HG03571 (cell line): ENCODE data around the gene CACNA2D3.

Experiments
- ATAC-seq: cut with Tn5 transposase; IDR thresholded peaks from one replicate; pipeline ENCODE4 v1.9.1; 2021; ENCODE audit not compliant: unreplicated experiment

CACNA2D3 gene

DNA sequence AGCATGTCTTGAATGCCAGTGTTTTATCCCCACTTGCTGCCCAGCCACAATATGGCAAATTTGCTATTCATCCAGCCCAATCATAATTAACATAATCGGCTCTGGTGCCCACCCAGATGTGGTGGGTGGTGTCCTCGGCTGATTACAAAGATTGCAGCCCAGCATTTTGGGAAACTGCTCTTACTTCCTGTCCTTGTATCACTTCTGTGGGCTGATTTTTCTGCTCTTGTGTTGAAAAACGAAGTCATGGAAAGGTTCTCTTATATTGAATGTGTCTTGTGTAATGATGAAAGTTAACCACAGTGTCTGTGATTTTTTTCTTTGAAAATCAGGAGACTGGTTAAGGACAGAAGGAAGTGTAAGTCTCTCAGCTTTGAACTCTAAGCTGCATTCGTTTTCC is 141.7 kb downstream of the CACNA2D3 start:
- no peak for ATAC-seq

DNA sequence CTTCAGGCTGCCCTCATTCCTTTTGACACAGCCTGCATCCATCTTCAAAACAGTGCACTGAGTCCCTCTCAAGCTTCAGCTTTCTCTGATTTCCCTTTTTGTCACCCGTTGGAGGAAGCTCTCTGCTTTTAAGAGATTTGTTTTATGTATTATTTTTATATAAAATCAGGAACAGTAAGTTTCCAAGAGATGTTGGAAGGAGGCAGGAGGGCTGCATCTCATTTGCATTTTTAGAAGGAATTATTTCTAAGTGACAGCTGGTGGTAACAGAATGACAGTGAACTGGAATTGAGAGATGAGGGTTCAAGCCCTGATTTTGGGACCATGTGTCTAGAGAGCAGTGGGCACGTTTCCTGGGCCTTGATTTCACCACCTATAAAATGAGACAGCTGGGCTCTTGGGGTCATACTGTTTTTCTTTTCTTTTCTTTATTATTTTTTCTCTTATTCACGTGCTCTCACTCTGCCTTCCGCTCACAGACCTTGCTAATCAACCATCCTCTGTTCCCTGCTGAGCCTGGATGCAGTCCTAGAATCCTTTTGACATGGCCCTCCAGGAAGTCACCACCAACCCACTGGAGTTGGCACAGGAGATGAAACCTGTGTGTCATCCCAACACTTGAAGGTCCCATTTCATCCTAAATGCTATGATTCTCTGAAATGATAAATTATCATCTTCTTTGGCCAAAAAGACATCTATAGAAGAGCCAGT is 148.6 kb downstream of the CACNA2D3 start:
- no peak for ATAC-seq

GRCh38 chr3:54273791-54274190 is 151.4 kb downstream of the CACNA2D3 start:
- ATAC-seq, result no peak

DNA sequence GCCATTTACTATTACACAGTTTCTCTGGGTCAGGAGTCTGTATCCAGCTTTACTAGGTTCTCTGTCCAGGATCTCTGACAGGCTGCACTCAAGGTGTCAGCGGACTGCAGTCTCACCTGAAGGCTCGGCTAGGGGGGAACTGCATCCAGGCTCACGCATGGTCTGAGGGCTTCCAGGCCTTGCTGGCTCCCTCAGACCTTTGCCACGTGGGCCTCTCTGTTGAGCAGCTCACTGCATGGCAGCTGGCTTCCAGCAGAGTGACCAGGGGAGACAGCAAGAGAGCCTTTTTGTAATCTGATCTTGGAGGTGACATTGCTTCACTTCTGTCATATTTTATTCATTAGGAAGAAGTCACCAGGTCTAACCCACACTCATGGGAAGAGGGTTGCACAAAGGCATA is 152.3 kb downstream of the CACNA2D3 start:
- no peak for ATAC-seq

GRCh38 chr3:54279005-54279583 is 156.7 kb downstream of the CACNA2D3 start:
- no peak for ATAC-seq

GRCh38 chr3:54283470-54283869 is 161.1 kb downstream of the CACNA2D3 start:
- ATAC-seq, result no peak

- no peak for ATAC-seq
Observed at GRCh38 chr3:54294214-54294613, 171.9 kb downstream of the CACNA2D3 start.

- no peak for ATAC-seq
Observed at GRCh38 chr3:54296531-54296930, 174.2 kb downstream of the CACNA2D3 start.

DNA sequence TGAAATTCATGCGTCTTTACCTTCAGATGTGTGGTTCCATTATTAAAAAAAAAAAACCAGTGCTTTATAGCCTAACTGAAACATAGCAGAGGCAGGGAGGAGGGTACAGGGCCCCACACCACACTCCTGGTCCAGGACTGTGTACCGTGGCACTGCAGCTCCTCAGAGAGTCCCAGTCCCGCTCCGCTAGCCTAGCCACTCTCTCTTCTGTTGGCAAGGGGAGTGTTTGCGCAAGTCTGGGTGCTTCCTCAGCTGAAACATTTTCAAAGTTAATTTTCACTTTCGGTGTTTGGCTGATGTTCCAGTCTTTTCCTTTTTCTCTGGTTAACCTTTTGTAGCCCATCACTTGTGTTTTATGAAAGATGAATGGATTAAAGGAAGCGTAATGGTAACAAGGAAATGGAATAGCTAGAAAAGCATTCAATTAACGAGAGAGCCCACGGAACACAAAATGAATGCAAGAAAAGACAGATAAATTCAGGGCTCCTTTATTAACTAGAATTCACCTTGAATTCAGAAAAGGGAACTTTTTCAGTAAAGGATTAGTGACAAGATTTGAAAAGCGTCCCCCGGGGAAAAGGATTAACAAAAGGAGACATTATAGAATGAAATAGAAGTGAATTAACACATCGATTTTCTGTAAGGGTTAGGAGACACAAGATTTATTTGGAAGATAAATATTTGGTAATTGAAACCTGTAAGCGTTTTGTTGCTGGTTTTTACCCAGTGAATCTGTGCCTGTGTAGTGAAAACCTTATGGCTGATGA is 177.0 kb downstream of the CACNA2D3 start:
- ATAC-seq, result no peak

DNA sequence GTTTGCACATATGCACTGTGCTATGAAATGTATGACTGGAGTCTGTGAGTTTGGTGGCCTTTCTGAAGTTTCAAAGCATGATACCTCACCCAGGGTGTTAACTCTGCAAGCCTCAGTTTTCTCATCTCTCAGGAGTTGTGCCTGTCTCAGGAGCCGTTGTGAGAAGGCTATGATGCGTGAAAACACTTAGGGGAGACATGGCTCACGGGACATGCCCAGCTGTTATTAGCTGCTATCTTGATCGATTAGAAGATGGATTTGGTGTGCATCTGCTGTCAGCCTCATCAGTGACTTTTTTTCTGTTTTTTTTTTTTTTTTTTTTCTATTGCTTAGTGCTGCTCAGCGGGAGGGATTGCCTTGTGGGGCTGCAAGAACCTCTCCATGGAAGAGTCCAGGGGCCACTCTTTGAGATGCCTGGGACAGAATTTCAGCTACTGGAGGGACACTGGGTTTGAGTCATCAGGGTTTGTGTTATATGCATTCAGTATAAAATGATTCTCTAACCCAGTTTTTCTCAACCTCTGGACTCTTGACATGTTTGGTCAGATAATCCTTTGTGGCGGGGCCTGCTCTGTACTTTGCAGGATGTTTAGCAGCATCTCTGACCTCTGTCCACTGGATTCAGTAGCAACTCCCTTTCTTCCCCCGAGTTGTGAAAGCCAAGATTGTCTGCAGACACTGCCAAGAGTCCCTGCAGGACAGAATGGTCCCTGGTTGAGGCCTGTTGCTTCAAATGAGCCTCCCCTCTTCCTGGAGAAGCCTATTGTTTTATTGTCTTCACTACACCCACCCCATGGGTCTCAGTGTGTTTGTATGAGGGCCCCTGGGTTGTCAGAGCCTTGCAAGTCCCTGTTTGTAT is 181.4 kb downstream of the CACNA2D3 start:
- no peak for ATAC-seq

DNA sequence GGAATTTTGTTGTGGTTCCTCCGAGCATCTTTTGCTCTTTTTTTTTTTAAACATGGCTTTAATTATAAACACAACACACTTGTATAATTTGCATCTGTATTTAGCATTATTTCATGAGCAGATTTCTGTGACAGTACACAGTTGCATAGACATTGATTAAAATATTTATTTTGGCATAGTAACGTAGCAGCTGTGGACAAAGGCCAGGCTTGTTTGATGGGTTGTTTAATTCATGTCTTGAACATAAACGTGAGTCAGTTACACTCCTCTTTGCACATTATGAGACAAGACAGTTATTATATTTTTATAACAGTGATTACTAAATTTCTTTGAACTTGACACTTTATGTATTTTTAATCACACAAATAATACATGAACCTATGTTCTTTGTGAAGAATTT is 182.5 kb downstream of the CACNA2D3 start:
- no peak for ATAC-seq

GRCh38 chr3:54305409-54306099 is 183.2 kb downstream of the CACNA2D3 start:
- ATAC-seq, result no peak

DNA sequence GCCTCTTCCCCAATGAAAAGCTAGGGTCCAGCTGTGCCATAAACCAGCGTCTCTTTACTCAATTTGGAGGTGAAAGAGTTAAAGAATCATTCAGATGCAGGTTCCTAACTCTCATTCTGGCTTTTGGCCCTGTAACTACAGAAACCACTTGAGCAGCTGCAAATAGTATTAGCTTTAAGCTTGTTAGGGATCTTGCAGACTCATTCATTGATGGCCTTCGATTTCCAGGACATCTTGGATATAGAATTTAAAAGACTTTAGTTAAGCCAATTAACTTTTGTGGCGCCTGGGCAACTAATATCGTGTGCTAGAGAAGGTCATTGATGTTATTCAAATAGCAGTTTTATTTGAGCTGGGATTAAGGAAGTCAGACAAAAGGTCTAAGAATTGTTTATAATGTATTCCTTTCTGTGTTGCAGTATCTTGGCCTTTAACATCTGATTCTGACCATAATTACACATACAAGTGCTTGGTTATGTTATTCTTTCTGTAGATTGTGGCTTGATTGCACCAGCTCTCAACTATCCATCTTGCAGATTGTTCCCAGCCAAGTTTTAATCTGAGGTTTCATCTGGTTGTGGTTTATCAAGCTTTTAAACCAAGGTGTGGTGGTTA is 185.3 kb downstream of the CACNA2D3 start:
- ATAC-seq, result no peak

DNA sequence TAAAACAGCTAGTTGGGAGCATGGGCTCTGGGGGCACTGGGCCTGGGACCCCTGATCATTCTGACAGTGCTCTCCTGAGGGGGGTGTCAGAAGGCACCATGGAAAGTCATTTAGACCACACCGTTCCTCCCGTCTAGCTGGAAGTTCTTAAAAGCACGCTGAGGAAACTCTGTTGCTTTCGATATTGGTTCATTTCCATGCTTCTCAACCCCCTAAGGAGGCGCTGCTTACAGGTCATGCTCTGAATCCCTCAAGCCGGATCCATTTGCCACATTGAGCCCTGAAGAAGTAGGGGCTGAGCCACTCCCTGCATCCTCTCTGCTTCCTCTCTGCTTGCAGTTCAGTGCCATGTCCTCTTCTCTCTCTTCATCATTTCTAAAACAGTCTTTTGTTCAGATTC is 187.2 kb downstream of the CACNA2D3 start:
- no peak for ATAC-seq

GRCh38 chr3:54311211-54311747 is 188.9 kb downstream of the CACNA2D3 start:
- ATAC-seq, result no peak

- no peak for ATAC-seq
Observed at GRCh38 chr3:54312156-54312899, 190.0 kb downstream of the CACNA2D3 start.

GRCh38 chr3:54313418-54313817 is 191.1 kb downstream of the CACNA2D3 start:
- no peak for ATAC-seq

DNA sequence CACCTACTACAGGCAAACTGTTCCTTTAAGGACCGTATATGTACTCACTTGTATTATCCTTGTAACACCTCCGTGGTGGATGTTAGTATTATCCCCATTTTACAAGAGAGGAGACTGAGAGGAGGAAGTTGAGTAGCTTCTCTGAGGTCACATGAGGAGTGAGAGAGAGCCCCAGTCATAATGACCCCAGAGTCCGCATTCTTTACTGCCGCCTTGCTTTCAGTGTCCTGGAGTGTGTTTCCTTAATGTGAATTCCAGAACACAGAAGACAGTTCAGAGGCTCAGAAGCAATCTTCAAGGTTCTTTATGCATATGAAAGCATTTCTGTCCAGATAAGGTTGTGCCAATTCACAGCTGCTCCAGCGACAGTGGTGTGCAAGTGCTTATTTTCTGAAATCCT is 199.2 kb downstream of the CACNA2D3 start:
- no peak for ATAC-seq

- no peak for ATAC-seq
Observed at GRCh38 chr3:54322354-54322753, 200.0 kb downstream of the CACNA2D3 start.
